Right lobe of liver (tissue), 6 donors: ENCODE measurements around the gene CMTM2. TPM values are rescaled to one million over a fixed set of nuclear protein-coding genes. Genes with fewer than 3 reads are reported as not detected.
A peak's percentile ranks its signal among the peaks of the same experiment; 100 is the strongest.

Source experiments
- ATAC-seq, 4 donors: fragments of 200-7000 bp; cut with Tn5 transposase; one replicate each; pipeline ENCODE4 v1.9.1; 2020; ENCODE audit warnings: mild to moderate bottlenecking in 4 of 4, moderate library complexity in 4 of 4
- DNase-seq, 3 donors: peaks; one replicate each; pipeline ENCODE4 v3.0.0-alpha.2; 2020
- H3K27ac ChIP-seq, 3 donors: fragments of 200-600 bp; one replicate each; pipeline ENCODE4 v1.8.0; 2022
- H3K27me3 ChIP-seq, 2 donors: fragments of 200-600 bp; one replicate each; pipeline ENCODE4 v1.8.0; 2022
- H3K36me3 ChIP-seq, 4 donors: fragments of 200-600 bp; sonication (generic) in 1 of 4; one replicate each; pipeline versions ENCODE4 v1.5.1 to v1.8.0; 2017 to 2022; ENCODE audit warnings: control low read depth in 1 of 4
- H3K4me1 ChIP-seq, 4 donors: fragments of 200-600 bp; sonication (generic) in 1 of 4; one replicate each; pipeline versions ENCODE4 v1.5.1 to v1.8.0; 2017 to 2022; ENCODE audit warnings: control low read depth in 1 of 4
- H3K4me3 ChIP-seq, 3 donors: fragments of 200-600 bp; one replicate each; pipeline ENCODE4 v1.8.0; 2022
- H3K9me3 ChIP-seq, 4 donors: fragments of 200-600 bp; sonication (generic) in 1 of 4; one replicate each; pipeline versions ENCODE4 v1.5.1 to v1.8.0; 2017 to 2022; ENCODE audit warnings: control low read depth in 1 of 4
- POLR2A ChIP-seq: fragments of 450-650 bp; IDR thresholded peaks from one replicate; pipeline ENCODE4 v1.6.1; 2017; ENCODE audit warnings: antibody characterized with exemption, mild to moderate bottlenecking
- WGBS: methylation state at CpG from one replicate; pipeline ENCODE4 v1.1.6; 2018; ENCODE audit warnings: low coverage, low lambda C conversion rate; ENCODE audit not compliant: insufficient coverage; ENCODE audit errors: missing lambda C conversion rate; 5-methylcytosine and 5-hydroxymethylcytosine counted together
- intact Hi-C, 2 donors: fragments of 100-400 bp; cut with DNase I; formaldehyde crosslinking; loops; one replicate each; pipeline versions ENCODE4 v1.11.2 to v1.14.1; 2022
- total RNA-seq, 6 experiments: library from RNA; depleted of rRNA in 2 of 6; stranded (reverse); fragments of >200 nt in 2 of 6; fragmentation: NEBNext Ultra II Directional in 3 of 6; extraction: Animal tissue kit (Norgen Biotek cat#: 25700) in 3 of 6; gene quantifications; one replicate each; pipeline versions ENCODE4 v1.1.0 to v1.2.4, GENCODE V29; 2016 to 2023
- TF ChIP-seq, protein P1 (sequence below), 4 donors: fragments of 200-600 bp in 3 of 4; fragments of 450-650 bp in 1 of 4; IDR thresholded peaks; one replicate each; pipeline versions ENCODE4 v1.5.1 to v1.8.0; 2016 to 2022; ENCODE audit warnings: antibody characterized with exemption in 4 of 4, mild to moderate bottlenecking in 2 of 4
- donor health status: DM: no; HTN: yes; CAD: no.
- donor health status: DM: no; HTN: no; CAD: no.
- donor health status: DM: no; HTN: no; CAD: no.
- donor health status: DM: no; HTN: yes; CAD: no.
- donor health status: DM: no; HTN: yes; CAD: no.

CMTM2 gene
- total RNA-seq, 6 experiments from 2014 or later, result 0.44 to 0.83 (median 0.55) TPM; not detected in 3

DNA sequence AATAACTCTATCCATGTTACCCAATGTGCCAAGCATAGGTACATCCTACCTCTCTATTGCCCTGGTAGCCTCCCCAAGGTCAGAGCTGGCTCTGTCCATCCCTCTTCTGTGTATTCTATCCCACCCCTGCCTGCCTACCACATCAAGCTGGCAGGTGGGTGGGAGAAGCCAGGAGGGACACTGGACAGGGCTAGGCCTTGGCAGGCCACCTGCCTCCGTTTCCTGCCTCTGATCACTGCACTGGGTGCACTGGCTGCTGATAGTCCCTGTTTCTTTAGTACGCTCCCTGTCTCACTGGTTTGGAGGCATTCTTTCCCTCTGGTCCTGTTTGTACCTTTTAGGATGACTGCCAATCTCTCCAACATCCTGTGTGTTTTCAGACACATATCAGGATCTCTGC, 42.0 kb upstream of the CMTM2 start:
- Histone ChIP-seq H3K36me3 (peaks cover 0 to 19% (median 4%) of the 10 kb centered on the region in 4 donors), H3K27me3 (no peaks in the 10 kb centered on the region), H3K9me3 (no peaks in the 10 kb centered on the region), H3K27ac (no peak overlapping the region), H3K4me3 (no peak overlapping the region), H3K4me1 (no peaks in the 10 kb centered on the region)
- TF ChIP-seq POLR2A, result no peak
- TF ChIP-seq, protein P1, sequence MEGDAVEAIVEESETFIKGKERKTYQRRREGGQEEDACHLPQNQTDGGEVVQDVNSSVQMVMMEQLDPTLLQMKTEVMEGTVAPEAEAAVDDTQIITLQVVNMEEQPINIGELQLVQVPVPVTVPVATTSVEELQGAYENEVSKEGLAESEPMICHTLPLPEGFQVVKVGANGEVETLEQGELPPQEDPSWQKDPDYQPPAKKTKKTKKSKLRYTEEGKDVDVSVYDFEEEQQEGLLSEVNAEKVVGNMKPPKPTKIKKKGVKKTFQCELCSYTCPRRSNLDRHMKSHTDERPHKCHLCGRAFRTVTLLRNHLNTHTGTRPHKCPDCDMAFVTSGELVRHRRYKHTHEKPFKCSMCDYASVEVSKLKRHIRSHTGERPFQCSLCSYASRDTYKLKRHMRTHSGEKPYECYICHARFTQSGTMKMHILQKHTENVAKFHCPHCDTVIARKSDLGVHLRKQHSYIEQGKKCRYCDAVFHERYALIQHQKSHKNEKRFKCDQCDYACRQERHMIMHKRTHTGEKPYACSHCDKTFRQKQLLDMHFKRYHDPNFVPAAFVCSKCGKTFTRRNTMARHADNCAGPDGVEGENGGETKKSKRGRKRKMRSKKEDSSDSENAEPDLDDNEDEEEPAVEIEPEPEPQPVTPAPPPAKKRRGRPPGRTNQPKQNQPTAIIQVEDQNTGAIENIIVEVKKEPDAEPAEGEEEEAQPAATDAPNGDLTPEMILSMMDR (IDR thresholded peaks at IDR 0.05), result no peak
- WGBS, result 81% methylated on average over 2 of the region's 2 CpGs
- intact Hi-C loops, result no loop called here
- peak in 1 of 4 donors; percentile 14 for ATAC-seq
- no peak for DNase-seq

GRCh38 chr16:66538910-66539309, 40.4 kb upstream of the CMTM2 start:
- 74% methylated on average over 5 of the region's 5 CpGs for WGBS
- H3K36me3 ChIP-seq, result peaks cover 0 to 18% (median 4%) of the 10 kb centered on the region in 4 donors
- intact Hi-C loops, result no loop called here

DNA sequence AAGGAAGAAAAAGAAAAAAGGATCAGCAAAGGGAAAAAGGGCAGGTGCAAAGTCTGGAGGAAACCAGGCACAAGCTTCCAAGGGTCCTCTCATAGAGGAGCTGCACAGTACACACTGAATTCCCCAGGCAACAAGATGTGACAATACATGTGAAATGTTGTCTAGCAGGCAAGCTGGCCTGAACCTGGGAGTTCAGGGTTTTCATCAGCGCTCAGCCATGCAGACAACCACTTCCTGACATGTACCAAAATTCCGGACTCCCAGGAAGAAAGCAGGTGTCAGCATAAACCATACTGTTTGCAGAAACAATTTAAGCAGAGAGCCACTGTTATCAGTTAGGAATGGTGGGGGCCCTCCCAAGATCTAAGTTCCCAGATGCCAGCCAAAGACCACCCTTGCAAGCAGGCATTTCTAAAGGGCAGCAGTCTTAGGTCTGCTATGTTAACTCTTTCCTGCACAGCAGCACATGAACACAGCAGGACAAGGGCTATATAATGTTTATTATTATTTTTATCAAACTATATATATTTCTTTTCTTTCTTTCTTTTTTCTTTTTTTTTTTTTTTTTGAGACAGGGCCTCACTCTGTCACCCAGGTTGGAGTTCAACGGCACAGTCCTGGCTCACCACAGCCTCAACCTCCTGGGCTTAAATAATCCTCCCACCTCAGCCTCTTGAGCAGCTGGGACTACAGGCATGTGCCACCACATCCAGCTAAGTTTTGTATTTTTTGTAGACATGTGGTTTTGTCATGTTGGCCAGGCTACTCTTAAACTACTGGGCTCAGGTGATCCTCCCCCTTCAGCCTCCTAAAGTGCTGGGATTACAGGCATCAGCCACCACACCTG, 39.4 kb upstream of the CMTM2 start:
- Histone ChIP-seq H3K27ac (no peak overlapping the region), H3K27me3 (no peaks in the 10 kb centered on the region), H3K4me1 (no peaks in the 10 kb centered on the region), H3K36me3 (peaks cover 0 to 23% (median 4%) of the 10 kb centered on the region in 4 donors), H3K9me3 (no peaks in the 10 kb centered on the region), H3K4me3 (no peak overlapping the region)
- ATAC-seq, result peak in 1 of 4 donors; percentile 9
- no peak for DNase-seq
- WGBS, result 90% methylated on average over 2 of the region's 3 CpGs
- TF ChIP-seq, protein P1 (IDR thresholded peaks at IDR 0.05), result no peak
- no peak for TF ChIP-seq POLR2A
- intact Hi-C loops, result no loop called here

More at GRCh38 chr16:66538910-66539309, 40.4 kb upstream of the CMTM2 start:
- Histone ChIP-seq H3K9me3 (no peaks in the 10 kb centered on the region), H3K27me3 (no peaks in the 10 kb centered on the region), H3K4me3 (no peak overlapping the region), H3K27ac (no peak overlapping the region), H3K4me1 (no peaks in the 10 kb centered on the region)
- DNase-seq (no peak), ATAC-seq (no peak)
- TF ChIP-seq POLR2A, result no peak
- TF ChIP-seq, protein P1 (IDR thresholded peaks at IDR 0.05), result no peak

DNA sequence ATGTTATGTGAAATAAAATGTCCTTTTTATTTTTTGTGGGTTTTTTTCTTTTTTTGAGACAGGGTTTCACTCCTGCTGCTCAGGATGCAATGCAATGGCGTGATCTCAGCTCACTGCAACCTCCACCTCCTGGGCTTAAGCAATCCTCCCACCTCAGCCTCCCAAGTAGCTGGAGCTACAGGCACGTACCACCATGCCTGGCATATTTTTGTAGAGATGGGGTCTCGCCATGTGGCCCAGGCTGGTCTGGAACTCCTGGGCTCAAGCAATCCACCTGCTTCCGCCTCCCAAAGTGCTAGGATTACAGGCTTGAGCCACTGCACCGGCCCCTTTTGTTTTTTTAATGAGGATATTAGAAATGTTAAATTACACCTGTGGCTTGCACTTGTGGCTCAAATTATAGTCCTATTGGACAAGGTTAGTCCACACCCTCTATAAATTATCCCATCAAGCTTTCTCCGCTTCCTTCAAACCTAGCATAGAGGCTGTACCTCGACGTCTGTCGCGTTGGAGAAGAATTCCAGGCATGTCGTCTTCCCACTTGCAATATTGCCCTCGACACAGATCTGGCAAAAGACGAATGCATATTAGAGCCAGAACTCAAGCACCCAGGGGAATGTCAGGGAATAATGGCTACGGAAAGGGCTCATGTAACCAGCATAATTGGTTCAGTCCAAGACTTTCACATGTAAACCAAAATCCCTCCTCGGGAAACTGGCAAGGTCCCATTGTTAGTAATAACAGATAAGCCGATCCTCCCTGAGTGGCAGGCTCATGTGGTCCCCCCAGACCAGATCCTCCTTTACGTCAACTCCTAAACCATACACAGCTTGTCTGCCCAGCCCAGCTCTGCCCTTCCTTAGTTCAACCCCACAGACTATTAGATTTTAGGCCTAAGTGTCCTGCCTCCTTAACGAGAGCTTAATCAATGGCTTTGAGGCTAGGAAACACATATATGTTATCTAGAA, 37.6 kb upstream of the CMTM2 start:
- DNase-seq (no peak), ATAC-seq (no peak)
- 84% methylated on average over 7 of the region's 18 CpGs for WGBS
- H3K27me3 ChIP-seq, result no peaks in the 10 kb centered on the region
- no peak overlapping the region for H3K27ac ChIP-seq
- no peaks in the 10 kb centered on the region for H3K4me1 ChIP-seq
- no peak overlapping the region for H3K4me3 ChIP-seq
- no peaks in the 10 kb centered on the region for H3K9me3 ChIP-seq
- peaks cover 0 to 16% (median 4%) of the 10 kb centered on the region in 4 donors for H3K36me3 ChIP-seq
- TF ChIP-seq, protein P1 (IDR thresholded peaks at IDR 0.05), result no peak
- no peak for TF ChIP-seq POLR2A
- intact Hi-C loops, result no loop called here
